ENCODE measurements around the gene DDC. TPM values are rescaled to one million over a fixed set of nuclear protein-coding genes. Genes with fewer than 3 reads are reported as not detected.
A peak's percentile ranks its signal among the peaks of the same experiment; 100 is the strongest.

Gene DDC
- polyA plus RNA-seq (ENCODE audit: insufficient read length in 3 of 3), result 10 to 100 TPM; 64.7 to 86.3 (median 75.1) TPM
- long read RNA-seq, donor 1, transcript DDC-207 (15 exons, 2,041 nt), result major isoform, 9 of 17 reads
- long read RNA-seq, donor 1, partial matches to known transcripts, result 7 of 17 reads
- long read RNA-seq, donor 1, other reads (novel, unspliced or antisense), result 0 of 17 reads
- long read RNA-seq, donor 2, partial matches to known transcripts, result 17 of 20 reads
- long read RNA-seq, donor 2, other reads (novel, unspliced or antisense), result 0 of 20 reads
- long read RNA-seq, donor 3, transcript DDC-201 (15 exons, 1,938 nt), result minor isoform, 6 of 49 reads
- long read RNA-seq, donor 3, transcript DDC-207 (15 exons, 2,041 nt), result major isoform, 7 of 49 reads
- long read RNA-seq, donor 3, partial matches to known transcripts, result 36 of 49 reads
- long read RNA-seq, donor 3, other reads (novel, unspliced or antisense), result 0 of 49 reads
- long read RNA-seq, donor 4, transcript DDC-207 (15 exons, 2,041 nt), result major isoform, 8 of 29 reads
- long read RNA-seq, donor 4, partial matches to known transcripts, result 21 of 29 reads
- long read RNA-seq, donor 4, other reads (novel, unspliced or antisense), result 0 of 29 reads
- long read RNA-seq, donor 5, result 0 reads
- long read RNA-seq, donor 6, transcript DDC-207 (15 exons, 2,041 nt), result major isoform, 7 of 29 reads
- long read RNA-seq, donor 6, partial matches to known transcripts, result 22 of 29 reads
- long read RNA-seq, donor 6, other reads (novel, unspliced or antisense), result 0 of 29 reads
- long read RNA-seq, donor 7, transcript DDC-207 (15 exons, 2,041 nt), result major isoform, 9 of 28 reads
- long read RNA-seq, donor 7, partial matches to known transcripts, result 18 of 28 reads
- long read RNA-seq, donor 7, other reads (novel, unspliced or antisense), result 0 of 28 reads
- long read RNA-seq, donor 8, result 0 reads
- long read RNA-seq, donor 9, transcript DDC-207 (15 exons, 2,041 nt), result major isoform, 9 of 33 reads
- long read RNA-seq, donor 9, partial matches to known transcripts, result 21 of 33 reads
- long read RNA-seq, donor 9, other reads (novel, unspliced or antisense), result 0 of 33 reads
- long read RNA-seq, donor 10, transcript DDC-207 (15 exons, 2,041 nt), result major isoform, 11 of 31 reads
- long read RNA-seq, donor 10, partial matches to known transcripts, result 20 of 31 reads
- long read RNA-seq, donor 10, other reads (novel, unspliced or antisense), result 0 of 31 reads
- long read RNA-seq, donor 11, transcript DDC-207 (15 exons, 2,041 nt), result major isoform, 6 of 37 reads
- long read RNA-seq, donor 11, partial matches to known transcripts, result 29 of 37 reads
- long read RNA-seq, donor 11, other reads (novel, unspliced or antisense), result 0 of 37 reads
- long read RNA-seq, donor 12, partial matches to known transcripts, result 0 of 4 reads
- long read RNA-seq, donor 12, other reads (novel, unspliced or antisense), result 0 of 4 reads
- long read RNA-seq, donor 13, result 0 reads
- long read RNA-seq, donor 14, transcript DDC-207 (15 exons, 2,041 nt), result major isoform, 7 of 19 reads
- long read RNA-seq, donor 14, partial matches to known transcripts, result 10 of 19 reads
- long read RNA-seq, donor 14, other reads (novel, unspliced or antisense), result 0 of 19 reads
- long read RNA-seq, donor 15, partial matches to known transcripts, result 15 of 20 reads
- long read RNA-seq, donor 15, other reads (novel, unspliced or antisense), result 0 of 20 reads
- long read RNA-seq, donor 16, transcript DDC-207 (15 exons, 2,041 nt), result major isoform, 22 of 97 reads
- long read RNA-seq, donor 16, partial matches to known transcripts, result 71 of 97 reads
- long read RNA-seq, donor 16, other reads (novel, unspliced or antisense), result 0 of 97 reads

- DNase-seq (ENCODE audit: extremely low read depth in 1 of 11, low read depth in 9 of 11, low spot score in 4 of 11), result peak in 4 of 11 donors; percentile 20 to 73 (median 29)
Observed at GRCh38 chr7:50564640-50565558, at the start of gene DDC. TSS of gene DDC (minus strand) at chr7:50565405. CDS start at chr7:50544085, 21,320 bp downstream.

- no peak for DNase-seq (ENCODE audit: extremely low read depth in 1 of 11, low read depth in 9 of 11, low spot score in 4 of 11)
Observed at GRCh38 chr7:50613473-50613872, 48.3 kb upstream of the DDC start.

GRCh38 chr7:50612704-50613103 is 47.5 kb upstream of the DDC start:
- no peak for DNase-seq (ENCODE audit: extremely low read depth in 1 of 11, low read depth in 9 of 11, low spot score in 4 of 11)

GRCh38 chr7:50610521-50611277 is 45.5 kb upstream of the DDC start:
- DNase-seq (ENCODE audit: extremely low read depth in 1 of 11, low read depth in 9 of 11, low spot score in 4 of 11), result no peak

- DNase-seq (ENCODE audit: extremely low read depth in 1 of 11, low read depth in 9 of 11, low spot score in 4 of 11), result no peak
Observed at GRCh38 chr7:50608196-50608906, 43.1 kb upstream of the DDC start.

GRCh38 chr7:50607524-50608125 is 42.4 kb upstream of the DDC start:
- DNase-seq (ENCODE audit: extremely low read depth in 1 of 11, low read depth in 9 of 11, low spot score in 4 of 11), result no peak

GRCh38 chr7:50605059-50605458 is 39.9 kb upstream of the DDC start:
- DNase-seq (ENCODE audit: extremely low read depth in 1 of 11, low read depth in 9 of 11, low spot score in 4 of 11), result no peak

- DNase-seq (ENCODE audit: extremely low read depth in 1 of 11, low read depth in 9 of 11, low spot score in 4 of 11), result no peak
Observed at GRCh38 chr7:50603287-50603686, 38.1 kb upstream of the DDC start.

- no peak for DNase-seq (ENCODE audit: extremely low read depth in 1 of 11, low read depth in 9 of 11, low spot score in 4 of 11)
Observed at GRCh38 chr7:50599385-50599784, 34.2 kb upstream of the DDC start.

- no peak for DNase-seq (ENCODE audit: extremely low read depth in 1 of 11, low read depth in 9 of 11, low spot score in 4 of 11)
Observed at GRCh38 chr7:50598460-50599343, 33.5 kb upstream of the DDC start.

- DNase-seq (ENCODE audit: extremely low read depth in 1 of 11, low read depth in 9 of 11, low spot score in 4 of 11), result no peak
Observed at GRCh38 chr7:50596484-50596883, 31.3 kb upstream of the DDC start.

GRCh38 chr7:50595491-50596102 is 30.4 kb upstream of the DDC start:
- DNase-seq (ENCODE audit: extremely low read depth in 1 of 11, low read depth in 9 of 11, low spot score in 4 of 11), result no peak

GRCh38 chr7:50594734-50595485 is 29.7 kb upstream of the DDC start:
- DNase-seq (ENCODE audit: extremely low read depth in 1 of 11, low read depth in 9 of 11, low spot score in 4 of 11), result no peak
